ENCODE results near the gene UBE2A.

Gene UBE2A

DNA sequence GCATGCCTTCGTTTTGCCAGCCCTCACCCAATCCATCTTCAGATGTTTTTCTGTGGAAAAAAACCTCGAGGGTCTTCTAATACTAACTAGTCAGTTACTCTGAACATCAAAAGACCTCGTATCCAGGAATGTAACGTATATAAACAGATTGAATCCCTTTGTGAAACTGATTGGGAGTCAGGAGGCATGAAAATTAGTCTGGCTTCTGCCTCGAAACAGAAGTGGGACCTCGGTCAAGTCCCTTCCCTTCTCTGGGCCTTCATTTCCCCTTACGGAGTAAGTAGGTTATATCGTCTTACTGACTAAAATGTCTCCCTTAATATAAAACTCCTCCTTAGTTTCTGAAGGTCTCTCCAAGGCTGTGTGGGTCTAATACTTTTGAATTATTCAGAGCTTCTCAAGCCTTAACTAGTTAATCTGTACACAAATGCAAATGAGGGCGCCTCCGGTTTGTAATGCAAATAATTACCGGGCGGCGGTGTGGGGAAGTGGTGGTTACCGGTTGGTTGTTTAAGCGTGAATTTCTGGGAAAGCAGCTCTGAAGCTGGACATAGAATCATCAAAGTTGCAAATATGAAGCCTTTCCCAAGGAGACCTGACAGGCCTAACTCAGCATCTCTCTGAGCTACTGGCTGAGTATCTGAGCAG lies 43.3 kb downstream of the UBE2A start:
- POLR2A ChIA-PET: interaction anchor here (0.8 to 2.0 kb wide), 2 partner anchors 12 kb away, joined by 3 to 6 read pairs; no protein-coding TSS in a partner anchor
- CTCF ChIA-PET: no interaction called here
- no peak for DNase-seq (ENCODE audit: extremely low spot score)
- TF ChIP-seq LEF1 (IDR thresholded peaks at IDR 0.05; ENCODE audit: borderline replicate concordance): no peak
- TF ChIP-seq SP1 (IDR thresholded peaks at IDR 0.05): no peak
- no peak for TF ChIP-seq ELF4 (IDR thresholded peaks at IDR 0.05)
- TF ChIP-seq BHLHE40 (IDR thresholded peaks at IDR 0.05; ENCODE audit: borderline replicate concordance): no peak
- TF ChIP-seq TARDBP (IDR thresholded peaks at IDR 0.05): no peak
- no peak for TF ChIP-seq FOXA1 (IDR thresholded peaks at IDR 0.05)

GRCh38 chrX:119618439-119618838 lies 44.1 kb downstream of the UBE2A start:
- ChIA-PET CTCF (no interaction called here), POLR2A (no interaction called here)
- no peak for DNase-seq (ENCODE audit: extremely low spot score)
- TF ChIP-seq CTBP1 (IDR thresholded peaks at IDR 0.05; ENCODE audit: borderline replicate concordance) (no peak), FOXA1 (IDR thresholded peaks at IDR 0.05) (no peak), TARDBP (IDR thresholded peaks at IDR 0.05) (no peak)

GRCh38 chrX:119622356-119623232 lies 48.2 kb downstream of the UBE2A start:
- no peak for DNase-seq (ENCODE audit: extremely low spot score)
- TF ChIP-seq PKNOX1 (IDR thresholded peaks at IDR 0.05) (peak; percentile 72), FOXM1 (IDR thresholded peaks at IDR 0.05; ENCODE audit: borderline replicate concordance) (no peak)
- CTCF ChIA-PET: no interaction called here
- POLR2A ChIA-PET: no interaction called here

GRCh38 chrX:119624417-119624816 lies 50.1 kb downstream of the UBE2A start:
- no peak for DNase-seq (ENCODE audit: extremely low spot score)
- CTCF ChIA-PET: interaction anchor here (1.0 kb wide), 1 partner anchor 14 kb away, joined by 4 read pairs; no protein-coding TSS in a partner anchor
- POLR2A ChIA-PET: interaction anchor here (0.5 kb wide), 1 partner anchor 20 kb away, joined by 3 read pairs; no protein-coding TSS in a partner anchor
- TF ChIP-seq ELF4 (IDR thresholded peaks at IDR 0.05) (no peak), L3MBTL2 (conservative IDR thresholded peaks at IDR 0.05) (no peak), NFRKB (IDR thresholded peaks at IDR 0.05) (no peak), CTBP1 (IDR thresholded peaks at IDR 0.05; ENCODE audit: borderline replicate concordance) (no peak)

DNA sequence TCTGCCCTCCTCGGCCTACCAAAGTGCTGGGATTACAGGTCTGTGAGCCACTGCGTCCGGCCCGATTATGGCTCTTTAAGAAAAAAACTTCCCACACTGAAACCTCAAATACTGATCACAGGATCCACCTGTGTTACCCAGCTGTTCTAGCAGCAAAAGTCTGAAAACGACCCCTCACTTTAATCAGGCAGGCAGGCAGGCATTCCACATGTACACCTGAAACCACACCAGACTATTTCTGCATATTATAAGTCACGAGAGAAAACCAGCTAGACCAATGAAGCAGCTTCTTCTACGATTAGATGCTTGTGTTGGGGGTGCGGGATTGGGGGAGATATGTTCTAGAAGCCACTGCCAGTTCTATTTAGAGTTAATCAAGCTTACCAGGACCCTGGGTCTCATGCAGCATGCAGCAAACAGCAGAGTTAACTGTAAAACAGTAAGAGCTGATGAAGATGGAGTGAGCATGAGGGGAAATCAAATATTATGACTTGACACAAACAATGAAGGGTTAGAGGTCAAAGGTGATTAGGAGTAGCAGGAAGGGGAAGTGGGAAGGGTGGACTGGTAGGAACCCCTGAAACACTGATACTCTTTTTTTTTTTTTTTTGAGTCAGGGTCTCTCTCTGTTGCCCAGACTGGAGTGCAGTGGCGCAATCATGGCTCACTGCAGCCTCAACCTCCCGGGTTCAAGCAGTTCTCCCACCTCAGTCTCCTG lies 50.7 kb downstream of the UBE2A start:
- POLR2A ChIA-PET: interaction anchor here (0.5 to 0.6 kb wide), 3 partner anchors 19 to 1989 kb away, joined by 3 read pairs; no protein-coding TSS in a partner anchor
- CTCF ChIA-PET: interaction anchor here (1.0 kb wide), 1 partner anchor 15 kb away, joined by 4 read pairs; no protein-coding TSS in a partner anchor
- TF ChIP-seq FOXK2 (IDR thresholded peaks at IDR 0.05): no peak
- TF ChIP-seq CTBP1 (IDR thresholded peaks at IDR 0.05; ENCODE audit: borderline replicate concordance): no peak
- no peak for TF ChIP-seq ARNT (IDR thresholded peaks at IDR 0.05)
- TF ChIP-seq FOXA1 (IDR thresholded peaks at IDR 0.05): no peak
- no peak for TF ChIP-seq TARDBP (IDR thresholded peaks at IDR 0.05)
- TF ChIP-seq PKNOX1 (IDR thresholded peaks at IDR 0.05): no peak
- TF ChIP-seq SP1 (IDR thresholded peaks at IDR 0.05): no peak
- TF ChIP-seq NFRKB (IDR thresholded peaks at IDR 0.05): no peak
- no peak for TF ChIP-seq BHLHE40 (IDR thresholded peaks at IDR 0.05; ENCODE audit: borderline replicate concordance)
- TF ChIP-seq ZNF384 (IDR thresholded peaks at IDR 0.05): no peak
- TF ChIP-seq ELF4 (IDR thresholded peaks at IDR 0.05): no peak
- no peak for TF ChIP-seq FOXM1 (IDR thresholded peaks at IDR 0.05; ENCODE audit: borderline replicate concordance)
- no peak for TF ChIP-seq HDGF (IDR thresholded peaks at IDR 0.05; ENCODE audit: borderline replicate concordance)
- no peak for TF ChIP-seq SUZ12 (IDR thresholded peaks at IDR 0.05)
- DNase-seq (ENCODE audit: extremely low spot score): no peak

- POLR2A ChIA-PET: interaction anchor here (1.0 kb wide), 1 partner anchor 67 kb away, joined by 3 read pairs; the partner anchor contains the start of gene SEPTIN6
- no peak for DNase-seq (ENCODE audit: extremely low spot score)
- CTCF ChIA-PET: no interaction called here
- TF ChIP-seq CTBP1 (IDR thresholded peaks at IDR 0.05; ENCODE audit: borderline replicate concordance): no peak
- TF ChIP-seq FOXK2 (IDR thresholded peaks at IDR 0.05): no peak
- no peak for TF ChIP-seq HDGF (IDR thresholded peaks at IDR 0.05; ENCODE audit: borderline replicate concordance)
- TF ChIP-seq LEF1 (IDR thresholded peaks at IDR 0.05; ENCODE audit: borderline replicate concordance): no peak
- no peak for TF ChIP-seq SUZ12 (IDR thresholded peaks at IDR 0.05)
- TF ChIP-seq FOXM1 (IDR thresholded peaks at IDR 0.05; ENCODE audit: borderline replicate concordance): no peak
- no peak for TF ChIP-seq BHLHE40 (IDR thresholded peaks at IDR 0.05; ENCODE audit: borderline replicate concordance)
- TF ChIP-seq ZNF384 (IDR thresholded peaks at IDR 0.05): no peak
- no peak for TF ChIP-seq FOXA1 (IDR thresholded peaks at IDR 0.05)
- no peak for TF ChIP-seq TARDBP (IDR thresholded peaks at IDR 0.05)
- no peak for TF ChIP-seq L3MBTL2 (conservative IDR thresholded peaks at IDR 0.05)
- TF ChIP-seq SP1 (IDR thresholded peaks at IDR 0.05): no peak
- no peak for TF ChIP-seq ELF4 (IDR thresholded peaks at IDR 0.05)
- no peak for TF ChIP-seq NFRKB (IDR thresholded peaks at IDR 0.05)
- TF ChIP-seq PKNOX1 (IDR thresholded peaks at IDR 0.05): no peak
- TF ChIP-seq ARNT (IDR thresholded peaks at IDR 0.05): no peak
Measured at GRCh38 chrX:119625843-119626242, 51.5 kb downstream of the UBE2A start.
